Spleen (tissue), 11 donors: ENCODE data around the gene ATF3. TPM values are rescaled to one million over a fixed set of nuclear protein-coding genes. Genes with fewer than 3 reads are reported as not detected.
A peak's percentile ranks its signal among the peaks of the same experiment; 100 is the strongest.

Experiments used
- DNase-seq: peaks from one replicate; pipeline ENCODE4 v3.0.0-alpha.2; 2020
- H3K27ac ChIP-seq, 8 donors: fragments of 200-600 bp; sonication (generic) in 7 of 8; 1 replicate in 4 of 8; 2 replicates in 4 of 8; pipeline versions ENCODE4 v1.5.0 to v1.8.0; 2016 to 2021; ENCODE audit warnings: inconsistent platforms in 4 of 8, mild to moderate bottlenecking in 4 of 8, moderate library complexity in 1 of 8
- H3K27me3 ChIP-seq, 7 donors: fragments of 200-600 bp; sonication (generic) in 6 of 7; replicated peaks in 1 of 7; 1 replicate in 4 of 7; 2 replicates in 3 of 7; pipeline versions ENCODE4 v1.5.0 to v1.8.0; 2016 to 2021; ENCODE audit warnings: inconsistent platforms in 3 of 7, mild to moderate bottlenecking in 1 of 7
- H3K36me3 ChIP-seq, 6 donors: fragments of 200-600 bp; sonication (generic) in 5 of 6; 1 replicate in 4 of 6; 2 replicates in 2 of 6; pipeline versions ENCODE4 v1.5.0 to v1.8.0; 2016 to 2021; ENCODE audit warnings: inconsistent platforms in 2 of 6
- H3K4me1 ChIP-seq, 6 donors: fragments of 200-600 bp; sonication (generic) in 5 of 6; 1 replicate in 3 of 6; 2 replicates in 3 of 6; pipeline versions ENCODE4 v1.5.0 to v1.8.0; 2016 to 2021; ENCODE audit warnings: inconsistent platforms in 3 of 6
- H3K4me3 ChIP-seq, 8 donors: fragments of 200-600 bp; sonication (generic) in 7 of 8; 1 replicate in 4 of 8; 2 replicates in 4 of 8; pipeline versions ENCODE4 v1.5.0 to v1.8.0; 2016 to 2021; ENCODE audit warnings: inconsistent platforms in 4 of 8, mild to moderate bottlenecking in 4 of 8, moderate library complexity in 2 of 8
- H3K9me3 ChIP-seq, 8 donors: fragments of 200-600 bp; sonication (generic) in 7 of 8; 1 replicate in 4 of 8; 2 replicates in 4 of 8; pipeline versions ENCODE4 v1.5.0 to v1.8.0; 2016 to 2021; ENCODE audit warnings: inconsistent platforms in 4 of 8
- POLR2A ChIP-seq, 3 donors: fragments of 450-650 bp; IDR thresholded peaks; one replicate each; pipeline ENCODE4 v1.5.1; 2017; ENCODE audit warnings: antibody characterized with exemption in 3 of 3, mild to moderate bottlenecking in 1 of 3
- POLR2AphosphoS5 ChIP-seq, 3 donors: sonication (generic); formaldehyde crosslinking; IDR thresholded peaks; one replicate each; pipeline ENCODE4 v1.5.1; 2017; ENCODE audit warnings: antibody characterized with exemption in 3 of 3
- WGBS, 5 donors: extraction: QIAGEN DNeasy Blood & Tissue Kit in 3 of 5; methylation state at CpG; one replicate each; pipeline versions ENCODE4 v1.1.5 to v1.1.7; 2013 to 2018; 5-methylcytosine and 5-hydroxymethylcytosine counted together
- intact Hi-C: fragments of 100-400 bp; cut with DNase I; formaldehyde crosslinking; loops from one replicate; pipeline ENCODE4 v1.15.0; 2023; ENCODE audit warnings: low total_unique reads
- polyA plus RNA-seq, 3 donors: library from polyadenylated mRNA; stranded (reverse); fragments of 200-250 nt; gene quantifications; one replicate each; pipeline ENCODE4 v1.2.1, GENCODE V29; 2013
- total RNA-seq, 7 donors: library from RNA; depleted of rRNA in 3 of 7; stranded (reverse); fragments of >200 nt in 3 of 7; fragmentation: NEBNext Ultra II Directional in 4 of 7; extraction: Animal tissue kit (Norgen Biotek cat#: 25700) in 4 of 7; gene quantifications; one replicate each; pipeline versions ENCODE4 v1.1.0 to v1.2.1, GENCODE V29; 2016 to 2021
- TF ChIP-seq, protein P1 (sequence below), 11 experiments: fragments of 200-600 bp in 7 of 11; fragments of 450-650 bp in 4 of 11; sonication (generic) in 4 of 11; IDR thresholded peaks in 8 of 11; conservative IDR thresholded peaks in 3 of 11; 1 replicate in 7 of 11; 2 replicates in 4 of 11; pipeline versions ENCODE4 v1.4.0 to v1.8.0; 2016 to 2021; ENCODE audit warnings: antibody characterized with exemption in 11 of 11, inconsistent platforms in 4 of 11, mild to moderate bottlenecking in 1 of 11
- donor health status: healthy with polysubstance abuse.
- donor health status: DM: no; HTN: no; CAD: no; lungs with moderate emphysema.
- donor health status: DM: no; HTN: no; CAD: no.
- donor health status: Bipolar disorder and iron deficiency.
- donor health status: healthy.
- donor health status: DM: no; HTN: no; CAD: no.
- donor health status: DM: yes; HTN: yes; CAD: no.

The ATF3 gene
- total and polyA plus RNA-seq, 10 donors = 1.4 to 31.8 (median 7.4) TPM

DNA sequence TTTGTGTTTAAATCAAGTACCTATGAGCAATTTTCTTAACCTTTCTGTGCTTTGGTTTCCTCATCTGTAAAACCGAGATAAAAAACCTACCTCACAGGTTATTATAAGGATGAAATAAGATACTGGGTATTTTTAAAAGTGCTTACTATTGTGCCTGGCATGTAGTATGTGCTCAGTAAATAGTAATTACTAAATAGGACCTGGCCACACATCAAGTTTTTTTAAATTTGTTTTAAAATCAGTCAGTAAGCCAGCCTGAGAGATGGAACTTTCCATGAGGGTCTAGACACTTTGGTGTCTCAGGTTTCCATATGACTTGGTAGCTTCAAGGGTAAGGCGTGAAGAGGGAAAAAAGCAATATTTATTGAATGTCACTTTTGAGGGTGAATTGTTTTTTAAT, 7.0 kb upstream of the ATF3 start:
- Histone ChIP-seq H3K36me3 (no peaks in the 10 kb centered on the region), H3K9me3 (no peaks in the 10 kb centered on the region), H3K27me3 (peaks cover 5 to 58% (median 35%) of the 10 kb centered on the region in 7 donors), H3K4me1 (peaks cover 3 to 14% (median 7%) of the 10 kb centered on the region in 6 donors), H3K4me3 (no peak overlapping the region), H3K27ac (no peak overlapping the region)
- TF ChIP-seq POLR2A (IDR thresholded peaks at IDR 0.05) = no peak
- TF ChIP-seq POLR2AphosphoS5 (IDR thresholded peaks at IDR 0.05) = no peak
- TF ChIP-seq, protein P1, sequence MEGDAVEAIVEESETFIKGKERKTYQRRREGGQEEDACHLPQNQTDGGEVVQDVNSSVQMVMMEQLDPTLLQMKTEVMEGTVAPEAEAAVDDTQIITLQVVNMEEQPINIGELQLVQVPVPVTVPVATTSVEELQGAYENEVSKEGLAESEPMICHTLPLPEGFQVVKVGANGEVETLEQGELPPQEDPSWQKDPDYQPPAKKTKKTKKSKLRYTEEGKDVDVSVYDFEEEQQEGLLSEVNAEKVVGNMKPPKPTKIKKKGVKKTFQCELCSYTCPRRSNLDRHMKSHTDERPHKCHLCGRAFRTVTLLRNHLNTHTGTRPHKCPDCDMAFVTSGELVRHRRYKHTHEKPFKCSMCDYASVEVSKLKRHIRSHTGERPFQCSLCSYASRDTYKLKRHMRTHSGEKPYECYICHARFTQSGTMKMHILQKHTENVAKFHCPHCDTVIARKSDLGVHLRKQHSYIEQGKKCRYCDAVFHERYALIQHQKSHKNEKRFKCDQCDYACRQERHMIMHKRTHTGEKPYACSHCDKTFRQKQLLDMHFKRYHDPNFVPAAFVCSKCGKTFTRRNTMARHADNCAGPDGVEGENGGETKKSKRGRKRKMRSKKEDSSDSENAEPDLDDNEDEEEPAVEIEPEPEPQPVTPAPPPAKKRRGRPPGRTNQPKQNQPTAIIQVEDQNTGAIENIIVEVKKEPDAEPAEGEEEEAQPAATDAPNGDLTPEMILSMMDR (IDR thresholded peaks at IDR 0.05 in 8 of 11, conservative IDR thresholded peaks at IDR 0.05 in 3 of 11) = no peak
- WGBS, 5 donors = 66 to 82% (median 74%) methylated on average over 2 of the region's 2 CpGs
- no peak for DNase-seq
- intact Hi-C loops = loop anchor here (10.0 kb wide), 1 partner anchor 47 kb away; no protein-coding TSS in a partner anchor

DNA sequence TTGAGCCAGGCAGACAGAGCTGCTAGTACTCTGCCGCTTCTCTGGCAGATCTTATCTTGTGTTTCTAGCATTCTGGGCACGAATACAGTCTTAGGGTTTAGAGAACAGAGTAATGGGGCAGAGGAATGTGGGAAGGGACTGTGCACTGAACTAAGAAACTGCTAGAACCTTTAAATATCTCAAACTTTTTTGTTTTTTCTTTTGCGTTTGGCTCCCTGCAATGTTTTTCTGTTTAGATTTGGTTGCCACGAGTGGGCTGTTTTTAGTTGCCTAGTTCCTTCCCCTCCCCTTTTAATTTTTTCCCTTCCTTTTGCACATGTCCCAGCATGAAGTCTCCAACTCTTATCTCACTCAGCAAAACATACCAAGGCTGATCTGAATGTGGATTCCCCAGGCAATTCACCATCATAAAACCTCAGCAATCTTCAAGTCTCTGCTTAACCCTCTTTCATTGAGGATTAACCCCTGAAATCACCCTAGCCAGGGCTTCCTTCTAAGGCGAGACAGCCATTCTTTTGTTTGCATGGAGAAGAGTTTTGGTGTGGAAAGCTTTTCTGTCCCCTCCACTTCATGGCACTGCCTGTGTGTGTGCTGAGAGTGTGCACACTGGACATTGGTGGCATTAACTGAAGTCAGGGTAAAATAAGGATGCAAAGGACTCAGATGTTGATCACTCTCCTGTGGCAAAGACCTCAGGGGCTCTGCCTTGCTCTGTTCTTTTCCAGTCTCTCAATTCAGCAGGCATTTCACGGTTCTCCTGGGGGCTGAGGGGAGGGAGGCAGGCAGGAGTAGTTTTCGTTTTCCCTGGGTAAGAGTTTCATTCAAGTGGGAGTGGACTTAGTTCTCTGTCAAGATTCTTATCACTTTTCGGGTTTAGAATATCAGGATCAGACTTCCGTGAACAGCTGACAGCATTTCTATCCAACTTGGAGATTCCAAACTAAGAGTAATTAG, 2.8 kb upstream of the ATF3 start:
- H3K27me3 ChIP-seq = peaks cover 5 to 95% (median 69%) of the 10 kb centered on the region in 7 donors
- H3K27ac ChIP-seq = no peak overlapping the region
- no peak overlapping the region for H3K4me3 ChIP-seq
- intact Hi-C loops = loop anchor here (10.0 kb wide), 1 partner anchor 51 kb away; no protein-coding TSS in a partner anchor
- no peaks in the 10 kb centered on the region for H3K9me3 ChIP-seq
- H3K36me3 ChIP-seq = no peaks in the 10 kb centered on the region
- DNase-seq = no peak
- TF ChIP-seq, protein P1 (IDR thresholded peaks at IDR 0.05 in 8 of 11, conservative IDR thresholded peaks at IDR 0.05 in 3 of 11) = no peak
- no peak for TF ChIP-seq POLR2A (IDR thresholded peaks at IDR 0.05)
- no peak for TF ChIP-seq POLR2AphosphoS5 (IDR thresholded peaks at IDR 0.05)
- WGBS, 5 donors = 17 to 24% (median 20%) methylated on average over 9 of the region's 9 CpGs
- H3K4me1 ChIP-seq = peaks cover 14 to 50% (median 35%) of the 10 kb centered on the region in 6 donors

DNA sequence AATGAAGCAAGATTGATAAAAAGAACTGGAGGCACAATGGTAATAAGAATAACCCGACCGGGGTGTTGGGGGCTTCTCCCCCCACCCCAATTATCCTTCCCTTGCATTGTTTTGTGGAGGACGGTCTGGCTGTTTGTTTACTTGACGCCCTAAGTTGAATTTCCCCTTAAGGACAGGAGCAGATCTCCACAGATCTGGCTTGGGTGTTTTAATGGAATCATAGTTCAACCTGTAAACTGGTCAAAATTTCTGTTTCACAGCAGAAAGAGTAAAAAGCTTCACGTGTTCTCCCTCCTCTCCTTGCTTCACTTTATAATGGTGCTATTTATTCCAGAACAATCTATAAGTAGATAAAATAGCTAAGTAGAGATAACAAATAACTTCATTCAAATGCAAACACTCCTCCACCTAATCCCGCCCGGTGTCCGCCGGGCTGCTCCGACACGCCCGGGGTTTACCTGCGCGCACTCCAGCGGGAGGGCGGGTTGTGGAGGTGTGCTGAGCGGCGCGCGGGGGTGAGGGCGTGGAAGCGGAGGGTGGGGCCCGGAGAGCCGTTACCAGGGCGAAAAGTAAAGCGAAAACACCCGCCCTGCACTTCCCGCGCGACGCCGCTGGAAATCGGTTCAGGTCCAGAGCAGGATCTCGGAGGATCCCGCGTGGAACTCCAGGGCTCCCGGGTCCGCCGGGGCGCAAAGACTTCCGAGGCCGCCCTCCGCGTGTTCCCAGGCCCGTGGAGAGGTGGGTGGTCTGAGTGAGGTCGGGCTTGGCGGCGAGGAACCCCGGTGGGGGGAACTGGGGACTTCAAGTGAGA, 2.0 kb upstream of the ATF3 start:
- H3K4me1 ChIP-seq = peaks cover 14 to 51% (median 35%) of the 10 kb centered on the region in 6 donors
- peaks cover 5 to 94% (median 70%) of the 10 kb centered on the region in 7 donors for H3K27me3 ChIP-seq
- intact Hi-C loops = loop anchor here (10.0 kb wide), 1 partner anchor 52 kb away; no protein-coding TSS in a partner anchor
- H3K36me3 ChIP-seq = no peaks in the 10 kb centered on the region
- no peaks in the 10 kb centered on the region for H3K9me3 ChIP-seq
- DNase-seq = peak; percentile 83
- H3K27ac ChIP-seq = no peak overlapping the region
- H3K4me3 ChIP-seq = peak overlapping the region; percentile 62 to 92 (median 70)
- 2% methylated on average over 37 to 49 of the region's 49 CpGs for WGBS, 5 donors
- no peak for TF ChIP-seq POLR2A (IDR thresholded peaks at IDR 0.05)
- TF ChIP-seq, protein P1 (IDR thresholded peaks at IDR 0.05 in 8 of 11, conservative IDR thresholded peaks at IDR 0.05 in 3 of 11) = no peak
- TF ChIP-seq POLR2AphosphoS5 (IDR thresholded peaks at IDR 0.05) = peak in 2 of 3 donors; percentile 56 to 71
